Measurements from ENCODE around the gene ABCA12.

Gene ABCA12

GRCh38 chr2:215161301-215161829 lies 22.9 kb upstream of the ABCA12 start:
- Histone ChIP-seq H3K9ac (ENCODE audit: low read length) (no peak overlapping the region), H3K27me3 (ENCODE audit: insufficient read depth, low read length) (no peaks in the 10 kb centered on the region), H4K20me1 (ENCODE audit: insufficient read depth, low read length) (no peaks in the 10 kb centered on the region), H3K27ac (ENCODE audit: low read depth, low read length, poor library complexity, severe bottlenecking) (no peak overlapping the region), H3F3A (ENCODE audit: insufficient read depth, low read length) (no peaks in the 10 kb centered on the region), H3K4me2 (ENCODE audit: low read length) (no peak overlapping the region), H3K36me3 (ENCODE audit: insufficient read depth, low read length) (no peaks in the 10 kb centered on the region), H3K79me2 (ENCODE audit: insufficient read depth, low read length) (no peaks in the 10 kb centered on the region), H3K9me3 (ENCODE audit: low read length) (no peaks in the 10 kb centered on the region), H3K4me1 (ENCODE audit: insufficient read depth, low read length, severe bottlenecking) (no peaks in the 10 kb centered on the region), H3K4me3 (ENCODE audit: low read depth, low read length, poor library complexity, severe bottlenecking) (no peak overlapping the region), H3K9me2 (ENCODE audit: low read depth, low read length) (no peaks in the 10 kb centered on the region), H2AFZ (ENCODE audit: low read length) (no peak overlapping the region)
- TF ChIP-seq CTCF (IDR thresholded peaks at IDR 0.05; ENCODE audit: low read length): no peak
- TF ChIP-seq EZH2 (IDR thresholded peaks at IDR 0.05; ENCODE audit: borderline replicate concordance, low read length): no peak

DNA sequence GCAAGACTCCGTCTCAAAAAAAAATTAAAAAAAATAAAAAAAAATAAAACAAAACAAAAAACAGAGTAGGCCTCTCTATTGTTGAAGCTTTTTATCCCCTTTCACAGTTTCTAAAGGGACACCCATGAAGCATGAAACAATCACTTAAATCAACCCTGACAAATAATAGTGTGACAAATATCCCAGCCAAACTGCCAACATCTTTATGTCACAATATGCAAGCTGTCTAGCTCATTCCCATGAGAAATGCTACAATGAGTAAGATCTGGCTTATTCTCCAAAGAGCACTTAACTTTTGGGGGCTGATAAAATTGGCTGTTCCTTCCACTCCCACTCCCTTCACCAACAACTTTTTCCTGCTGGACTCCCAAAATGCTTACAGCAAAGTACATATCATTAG lies 21.7 kb upstream of the ABCA12 start:
- Histone ChIP-seq H2AFZ (ENCODE audit: low read length) (no peak overlapping the region), H3K4me1 (ENCODE audit: insufficient read depth, low read length, severe bottlenecking) (no peaks in the 10 kb centered on the region), H3K36me3 (ENCODE audit: insufficient read depth, low read length) (no peaks in the 10 kb centered on the region), H3K79me2 (ENCODE audit: insufficient read depth, low read length) (no peaks in the 10 kb centered on the region), H3K27me3 (ENCODE audit: insufficient read depth, low read length) (no peaks in the 10 kb centered on the region), H3K27ac (ENCODE audit: low read depth, low read length, poor library complexity, severe bottlenecking) (no peak overlapping the region), H3K4me3 (ENCODE audit: low read depth, low read length, poor library complexity, severe bottlenecking) (no peak overlapping the region), H3K9me3 (ENCODE audit: low read length) (no peaks in the 10 kb centered on the region), H3F3A (ENCODE audit: insufficient read depth, low read length) (no peaks in the 10 kb centered on the region), H3K9me2 (ENCODE audit: low read depth, low read length) (no peaks in the 10 kb centered on the region), H4K20me1 (ENCODE audit: insufficient read depth, low read length) (no peaks in the 10 kb centered on the region), H3K9ac (ENCODE audit: low read length) (no peak overlapping the region), H3K4me2 (ENCODE audit: low read length) (no peak overlapping the region)
- TF ChIP-seq CTCF (IDR thresholded peaks at IDR 0.05; ENCODE audit: low read length) (no peak), EZH2 (IDR thresholded peaks at IDR 0.05; ENCODE audit: borderline replicate concordance, low read length) (no peak)

DNA sequence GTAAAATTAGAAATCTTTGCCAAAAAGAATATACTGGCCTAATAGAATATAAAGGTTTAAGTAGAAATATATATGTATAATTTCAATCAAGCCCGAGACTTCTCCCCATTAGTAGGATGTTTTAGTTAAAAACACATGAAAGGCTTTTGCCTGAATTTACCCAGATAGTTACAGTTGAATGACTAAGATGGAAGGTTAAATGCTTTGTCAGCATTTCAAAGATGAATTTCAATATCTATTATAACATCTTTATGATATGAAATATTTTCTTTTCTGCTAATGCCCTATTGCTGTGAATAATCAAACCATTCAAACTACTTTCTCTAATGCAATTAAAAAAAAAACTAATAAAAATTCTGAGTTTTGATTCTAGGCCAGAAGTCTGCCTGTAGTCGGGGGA lies 18.0 kb upstream of the ABCA12 start:
- Histone ChIP-seq H3K9me2 (ENCODE audit: low read depth, low read length) (no peaks in the 10 kb centered on the region), H3K27me3 (ENCODE audit: insufficient read depth, low read length) (no peaks in the 10 kb centered on the region), H3K79me2 (ENCODE audit: insufficient read depth, low read length) (no peaks in the 10 kb centered on the region), H2AFZ (ENCODE audit: low read length) (no peak overlapping the region), H3K27ac (ENCODE audit: low read depth, low read length, poor library complexity, severe bottlenecking) (no peak overlapping the region), H3K9me3 (ENCODE audit: low read length) (no peaks in the 10 kb centered on the region), H3K4me2 (ENCODE audit: low read length) (no peak overlapping the region), H3K36me3 (ENCODE audit: insufficient read depth, low read length) (no peaks in the 10 kb centered on the region), H3K4me3 (ENCODE audit: low read depth, low read length, poor library complexity, severe bottlenecking) (no peak overlapping the region), H4K20me1 (ENCODE audit: insufficient read depth, low read length) (no peaks in the 10 kb centered on the region), H3K9ac (ENCODE audit: low read length) (no peak overlapping the region), H3K4me1 (ENCODE audit: insufficient read depth, low read length, severe bottlenecking) (no peaks in the 10 kb centered on the region), H3F3A (ENCODE audit: insufficient read depth, low read length) (no peaks in the 10 kb centered on the region)
- TF ChIP-seq CTCF (IDR thresholded peaks at IDR 0.05; ENCODE audit: low read length) (no peak), EZH2 (IDR thresholded peaks at IDR 0.05; ENCODE audit: borderline replicate concordance, low read length) (no peak)
